ENCODE data around the gene AKT3. TPM values are rescaled to one million over a fixed set of nuclear protein-coding genes. Genes with fewer than 3 reads are reported as not detected.

AKT3 gene
- polyA plus RNA-seq, 3 donors = 29.5 to 31.4 (median 30.7) TPM

DNA sequence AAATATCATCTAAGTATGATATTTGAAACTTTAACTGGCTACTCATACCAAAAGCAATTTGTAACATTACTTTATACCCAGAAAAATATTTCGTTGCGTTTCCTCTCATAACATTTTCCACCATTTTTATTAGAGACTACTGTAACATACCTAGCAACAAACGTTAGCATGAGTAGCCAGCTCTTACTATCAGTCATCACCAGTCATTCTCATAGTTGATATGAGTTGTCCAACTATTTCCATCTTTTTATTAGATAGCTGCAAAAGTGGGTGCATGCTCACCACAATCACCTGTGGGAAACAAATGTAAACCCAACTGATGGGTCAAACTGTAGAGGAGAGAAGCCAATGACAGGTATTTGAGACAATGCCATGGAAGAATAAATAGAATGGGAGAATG is 114.6 kb downstream of the AKT3 start:
- no peak for DNase-seq (ENCODE audit: low read depth in 3 of 3, low spot score in 2 of 3)

- no peak for DNase-seq (ENCODE audit: low read depth in 3 of 3, low spot score in 2 of 3)
These were observed 115.7 kb downstream of the AKT3 start for GRCh38 chr1:243734308-243734695.

- DNase-seq (ENCODE audit: low read depth in 3 of 3, low spot score in 2 of 3) = no peak
These were observed 116.3 kb downstream of the AKT3 start for GRCh38 chr1:243733670-243734307.

DNA sequence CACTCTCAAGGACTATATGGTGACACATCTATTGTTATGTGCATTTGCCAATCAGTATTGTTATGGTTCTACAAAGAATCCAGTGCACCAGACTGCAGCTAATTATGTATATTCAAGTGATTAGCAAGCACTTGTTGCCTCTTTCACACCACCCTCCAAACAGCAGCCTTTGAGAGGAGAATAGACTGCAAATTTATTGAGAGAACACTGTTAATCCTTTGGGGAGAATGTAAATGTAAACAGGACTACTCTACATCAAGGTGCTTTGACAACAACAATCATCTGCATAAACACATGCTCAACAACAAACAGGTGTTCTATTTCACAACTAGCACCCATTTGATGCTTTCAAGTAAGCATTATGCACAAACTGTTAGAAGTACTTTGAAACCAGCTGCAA is 117.4 kb downstream of the AKT3 start:
- DNase-seq (ENCODE audit: low read depth in 3 of 3, low spot score in 2 of 3) = no peak

- DNase-seq (ENCODE audit: low read depth in 3 of 3, low spot score in 2 of 3) = no peak
These were observed 117.9 kb downstream of the AKT3 start for GRCh38 chr1:243731974-243732625.

GRCh38 chr1:243731301-243731891 is 118.6 kb downstream of the AKT3 start:
- no peak for DNase-seq (ENCODE audit: low read depth in 3 of 3, low spot score in 2 of 3)

DNA sequence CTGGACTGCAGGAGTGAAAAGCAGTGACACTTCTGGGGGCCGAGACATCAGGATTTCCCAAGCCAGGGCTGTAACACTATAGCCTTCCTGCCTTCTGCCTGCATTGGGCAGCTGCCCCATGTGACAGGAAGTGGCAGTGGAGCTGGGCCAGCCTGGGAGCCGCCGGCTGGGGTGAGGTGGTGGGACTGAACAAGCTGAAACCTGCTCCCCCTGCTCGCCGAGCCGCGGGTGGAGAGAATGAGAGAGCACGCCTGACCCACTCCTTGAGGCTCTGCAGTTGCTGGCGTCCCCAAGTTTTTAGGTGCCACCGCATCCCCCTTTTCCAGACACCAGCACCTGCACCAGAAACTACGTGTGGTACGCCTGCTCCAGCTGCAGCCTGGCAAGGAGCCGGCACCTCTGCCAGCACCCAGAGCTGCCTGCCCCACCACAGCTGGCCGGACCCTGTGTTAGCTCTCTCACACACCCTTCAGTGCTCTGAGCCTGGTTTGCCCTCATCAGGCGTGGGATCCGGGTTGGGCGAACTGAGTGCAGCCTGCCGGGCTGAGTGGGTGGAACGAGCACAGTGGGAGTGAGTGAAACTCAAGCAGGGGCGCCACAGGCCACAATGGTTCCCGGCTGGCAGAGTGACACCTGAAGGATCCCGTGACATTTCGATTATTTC is 119.4 kb downstream of the AKT3 start:
- no peak for DNase-seq (ENCODE audit: low read depth in 3 of 3, low spot score in 2 of 3)

DNA sequence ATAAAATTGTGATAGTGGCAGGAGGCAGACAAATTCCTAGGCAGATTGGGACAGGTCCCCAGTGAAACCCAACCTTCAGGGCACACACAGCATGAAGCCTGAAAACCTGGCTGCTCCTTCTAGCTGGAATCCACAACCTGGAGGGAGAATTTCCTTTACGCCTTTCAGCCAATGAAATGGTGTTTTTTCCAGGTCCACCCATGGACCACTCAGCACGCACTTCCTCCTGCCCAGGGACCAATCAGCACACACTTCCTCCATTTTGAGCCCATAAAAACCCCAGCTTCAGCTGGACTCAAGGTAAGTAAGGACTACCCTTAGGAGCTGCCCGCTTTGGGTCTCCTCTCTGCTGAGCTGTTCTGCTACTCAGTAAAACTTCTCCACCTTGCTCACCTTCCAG is 120.1 kb downstream of the AKT3 start:
- DNase-seq (ENCODE audit: low read depth in 3 of 3, low spot score in 2 of 3) = no peak

DNA sequence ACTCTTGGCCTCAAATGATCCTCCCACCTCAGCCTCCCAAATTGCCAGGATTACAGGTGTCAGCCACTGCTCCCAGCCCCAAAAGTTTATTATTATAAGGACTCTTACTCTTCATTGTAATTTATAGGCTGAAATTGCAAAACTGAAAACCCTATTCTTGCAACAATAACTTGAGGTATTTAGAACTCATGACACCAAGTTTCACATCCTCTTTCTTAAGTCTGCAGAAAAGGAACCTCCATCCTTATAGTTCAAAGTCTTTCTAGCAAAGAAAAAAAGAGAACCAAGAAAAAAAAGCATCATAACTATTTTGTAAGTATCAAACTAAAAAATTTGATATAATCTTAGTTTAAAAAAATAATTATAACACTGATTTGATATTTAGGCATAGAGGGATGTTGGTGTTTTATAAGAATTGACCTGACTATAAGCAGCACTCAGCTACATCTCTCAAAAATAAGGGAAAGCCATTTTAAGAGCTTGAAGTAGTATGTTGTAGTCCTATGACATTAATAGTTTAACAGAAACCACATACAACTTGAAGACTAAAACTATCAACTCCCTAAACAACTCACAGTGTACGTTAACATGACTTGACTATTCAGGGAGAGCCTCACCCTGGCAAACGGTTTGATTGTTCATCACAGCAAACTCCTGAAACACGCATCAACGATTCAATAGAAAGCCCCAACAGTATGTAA is 122.4 kb downstream of the AKT3 start:
- no peak for DNase-seq (ENCODE audit: low read depth in 3 of 3, low spot score in 2 of 3)

DNA sequence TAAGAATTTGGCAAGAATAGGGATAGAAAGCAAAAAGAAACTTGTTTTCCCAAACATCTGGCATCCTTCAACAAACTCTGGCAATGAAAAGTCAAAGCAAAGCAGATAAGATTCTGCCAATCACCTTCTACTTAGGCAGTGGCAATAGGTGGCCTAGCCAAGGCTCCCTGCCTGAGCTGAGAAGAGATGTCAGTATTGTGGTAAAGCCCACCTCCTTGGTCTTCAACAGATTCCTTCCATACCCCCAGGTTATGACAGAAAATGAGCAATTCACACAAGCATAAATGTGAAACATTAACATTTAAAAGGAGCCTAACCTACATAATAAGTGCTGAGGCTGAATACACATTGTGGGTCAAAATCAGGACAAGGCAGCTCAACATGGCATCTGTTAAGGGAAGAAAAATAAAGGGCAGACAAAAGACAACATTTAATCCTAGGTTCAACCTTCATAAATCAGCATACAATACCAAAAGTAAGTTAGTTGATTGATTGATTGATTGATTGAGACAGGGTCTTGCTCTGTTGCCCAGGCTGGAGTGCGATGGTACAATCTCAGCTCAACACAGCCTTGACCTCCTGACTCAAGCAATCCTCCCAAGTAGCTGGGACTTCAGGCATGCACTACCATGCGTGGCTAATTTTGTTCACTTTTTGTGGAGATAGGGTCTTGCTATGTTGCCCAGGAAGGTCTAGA is 123.1 kb downstream of the AKT3 start:
- DNase-seq (ENCODE audit: low read depth in 3 of 3, low spot score in 2 of 3) = no peak

DNA sequence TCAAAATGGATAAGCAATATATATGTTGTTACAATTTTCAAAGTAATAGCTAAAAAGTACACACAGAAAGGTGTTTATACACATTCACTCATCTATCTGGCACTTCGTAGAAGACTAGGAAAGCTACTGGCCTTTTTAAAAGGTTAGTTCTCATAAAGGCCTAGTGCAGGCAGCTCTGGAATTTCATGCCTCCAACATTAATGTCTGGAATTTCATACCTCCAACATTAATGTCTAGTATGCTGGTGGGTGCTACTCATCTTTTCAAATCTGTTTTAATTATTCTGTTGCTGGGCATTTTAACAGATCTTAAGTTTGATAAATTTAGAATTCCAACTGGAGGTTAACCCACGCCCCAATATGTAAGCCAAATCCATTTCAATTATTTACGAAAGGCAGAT is 124.2 kb downstream of the AKT3 start:
- no peak for DNase-seq (ENCODE audit: low read depth in 3 of 3, low spot score in 2 of 3)

DNA sequence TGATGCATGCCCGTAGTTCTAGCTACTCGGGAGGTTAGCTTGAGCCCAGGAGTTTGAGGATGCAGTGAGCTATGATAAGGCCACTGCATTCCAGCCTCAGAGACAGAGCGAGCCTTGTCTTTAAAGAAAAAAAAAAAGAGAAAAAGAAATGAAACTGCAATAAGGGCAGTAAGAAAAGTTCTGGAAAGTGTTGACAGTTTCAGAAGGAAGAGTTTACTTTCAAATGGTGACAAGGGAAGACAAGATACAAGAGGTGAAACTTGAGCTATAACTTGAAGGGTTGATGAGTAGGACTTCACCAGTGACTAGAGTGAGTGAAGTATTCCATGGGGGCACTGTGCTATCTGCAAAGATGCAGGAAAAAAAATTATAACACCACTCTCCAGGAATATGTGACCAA is 125.0 kb downstream of the AKT3 start:
- no peak for DNase-seq (ENCODE audit: low read depth in 3 of 3, low spot score in 2 of 3)

DNA sequence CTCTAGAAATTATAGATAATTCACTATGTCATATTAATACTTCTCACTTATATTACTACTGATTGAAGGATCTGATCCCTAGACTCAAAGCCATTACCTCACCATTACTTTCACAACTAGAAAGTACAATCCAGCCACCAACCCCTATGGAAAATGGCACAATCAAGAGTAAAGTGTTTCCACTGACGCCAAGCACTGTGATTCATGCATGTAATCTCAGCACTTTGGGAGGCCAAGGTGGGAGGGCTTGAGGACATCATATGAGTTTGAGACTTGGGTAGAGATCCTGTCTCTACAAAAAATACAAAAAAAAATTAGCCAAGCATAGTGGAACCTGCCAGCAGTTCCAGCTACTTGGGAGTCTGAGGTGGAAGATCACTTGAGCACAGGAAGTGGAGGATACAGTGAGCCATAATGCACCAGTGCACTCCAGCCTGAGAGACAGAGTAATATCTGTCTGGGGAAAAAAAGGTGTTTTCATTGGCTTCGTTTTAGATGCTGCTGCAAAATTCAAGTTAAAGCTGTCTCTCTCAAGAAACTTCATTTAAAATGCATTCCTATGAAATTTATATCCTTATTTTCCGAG is 126.5 kb downstream of the AKT3 start:
- DNase-seq (ENCODE audit: low read depth in 3 of 3, low spot score in 2 of 3) = no peak

- no peak for DNase-seq (ENCODE audit: low read depth in 3 of 3, low spot score in 2 of 3)
These were observed 127.0 kb downstream of the AKT3 start for GRCh38 chr1:243723050-243723449.

GRCh38 chr1:243719476-243719875 is 130.6 kb downstream of the AKT3 start:
- no peak for DNase-seq (ENCODE audit: low read depth in 3 of 3, low spot score in 2 of 3)

GRCh38 chr1:243718893-243719292 is 131.2 kb downstream of the AKT3 start:
- no peak for DNase-seq (ENCODE audit: low read depth in 3 of 3, low spot score in 2 of 3)

- DNase-seq (ENCODE audit: low read depth in 3 of 3, low spot score in 2 of 3) = no peak
These were observed 132.0 kb downstream of the AKT3 start for GRCh38 chr1:243718022-243718421.

DNA sequence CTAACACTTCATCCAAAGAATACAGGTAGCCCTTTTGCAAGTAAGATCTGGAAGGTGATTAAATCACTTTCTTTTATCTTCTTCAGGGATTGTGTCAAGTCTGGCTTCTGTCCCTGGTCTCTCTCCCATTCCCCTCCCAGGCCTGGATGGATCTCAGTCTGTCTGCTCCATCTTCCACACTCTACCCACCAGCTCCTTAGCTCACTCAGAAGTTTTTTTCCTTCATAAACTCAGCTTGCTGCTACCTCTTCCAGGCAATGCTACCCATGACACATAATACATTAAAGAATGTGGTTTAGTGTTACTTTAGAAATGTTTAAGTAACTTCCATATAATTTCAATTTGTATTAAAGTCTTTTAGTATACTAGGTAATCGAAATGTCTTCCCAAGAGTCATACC is 133.1 kb downstream of the AKT3 start:
- no peak for DNase-seq (ENCODE audit: low read depth in 3 of 3, low spot score in 2 of 3)

- no peak for DNase-seq (ENCODE audit: low read depth in 3 of 3, low spot score in 2 of 3)
These were observed 134.8 kb downstream of the AKT3 start for GRCh38 chr1:243715285-243715684.

- DNase-seq (ENCODE audit: low read depth in 3 of 3, low spot score in 2 of 3) = peak; percentile 41 to 54 (median 45)
These were observed 136.4 kb downstream of the AKT3 start for GRCh38 chr1:243713470-243714186.

Data from right renal cortex interstitium (tissue), 3 donors.